ENCODE measurements around the gene CEP41.
"Not testable (repeated sequence)": the region's sequence is repeated elsewhere in the genome, so short reads cannot be mapped to it uniquely, and the experiment has no call there.

Gene CEP41

GRCh38 chr7:130385600-130386066 is 55.2 kb downstream of the CEP41 start:
- no peak for FAIRE-seq

GRCh38 chr7:130384841-130385599 is 55.8 kb downstream of the CEP41 start:
- FAIRE-seq = no peak

GRCh38 chr7:130384371-130384801 is 56.4 kb downstream of the CEP41 start:
- no peak for FAIRE-seq

GRCh38 chr7:130383187-130383980 is 57.4 kb downstream of the CEP41 start:
- no peak for FAIRE-seq

- FAIRE-seq = no peak
Measured at GRCh38 chr7:130381468-130382312, 59.1 kb downstream of the CEP41 start.

- no peak for FAIRE-seq
Measured at GRCh38 chr7:130380861-130381455, 59.9 kb downstream of the CEP41 start.

- FAIRE-seq = no peak
Measured at GRCh38 chr7:130379921-130380860, 60.6 kb downstream of the CEP41 start, which contains the start of gene CPA1. TSS of gene CPA1 (plus strand) at chr7:130380494. CDS start at chr7:130380521, 27 bp downstream.

GRCh38 chr7:130379532-130379920 is 61.3 kb downstream of the CEP41 start:
- FAIRE-seq = no peak

- no peak for FAIRE-seq
Measured at GRCh38 chr7:130379019-130379418, 61.8 kb downstream of the CEP41 start.

- FAIRE-seq = no peak
Measured at GRCh38 chr7:130377178-130377577, 63.6 kb downstream of the CEP41 start.

- FAIRE-seq = not testable (repeated sequence)
Measured at GRCh38 chr7:130376461-130376860, 64.4 kb downstream of the CEP41 start.

GRCh38 chr7:130374507-130374906 is 66.3 kb downstream of the CEP41 start:
- FAIRE-seq = no peak

- FAIRE-seq = no peak
Measured at GRCh38 chr7:130372402-130373165, 68.2 kb downstream of the CEP41 start.

GRCh38 chr7:130371046-130371445 is 69.8 kb downstream of the CEP41 start:
- FAIRE-seq = no peak

GRCh38 chr7:130369831-130370550 is 70.8 kb downstream of the CEP41 start:
- FAIRE-seq = no peak

GRCh38 chr7:130369110-130369711 is 71.6 kb downstream of the CEP41 start:
- FAIRE-seq = no peak

- FAIRE-seq = no peak
Measured at GRCh38 chr7:130367836-130368746, 72.7 kb downstream of the CEP41 start.

GRCh38 chr7:130367088-130367755 is 73.6 kb downstream of the CEP41 start:
- FAIRE-seq = no peak

All from G401.6 (cell line).